ENCODE results near the gene ZBTB7C. TPM values are rescaled to one million over a fixed set of nuclear protein-coding genes. Genes with fewer than 3 reads are reported as not detected.

Gene ZBTB7C
- polyA plus RNA-seq, 2 donors, result 20.6 to 24.5 TPM

GRCh38 chr18:48376406-48376805 is 32.8 kb downstream of the ZBTB7C start:
- Histone ChIP-seq H3K4me1 (ENCODE audit: control insufficient read depth in 2 of 2, insufficient read depth in 2 of 2, low read length in 1 of 2) (peaks cover 0 to 7% of the 10 kb centered on the region in 2 donors), H3K36me3 (ENCODE audit: control insufficient read depth in 2 of 2, insufficient read depth in 2 of 2, low read length in 1 of 2) (no peaks in the 10 kb centered on the region), H3K27ac (ENCODE audit: low read depth in 2 of 2, low read length in 1 of 2) (no peak overlapping the region), H3K4me3 (ENCODE audit: low read depth in 1 of 2, low read length in 2 of 2) (no peak overlapping the region), H3K9me3 (ENCODE audit: control insufficient read depth in 2 of 2, insufficient read depth in 1 of 2, low read depth in 1 of 2, low read length in 1 of 2) (no peaks in the 10 kb centered on the region), H3K27me3 (ENCODE audit: control insufficient read depth in 1 of 2, insufficient read depth in 2 of 2, low read length in 2 of 2) (no peaks in the 10 kb centered on the region)
- 68 to 71% methylated on average over 6 of the region's 6 CpGs for WGBS, 2 donors

GRCh38 chr18:48375150-48375800 is 33.9 kb downstream of the ZBTB7C start:
- H3K27ac ChIP-seq (ENCODE audit: low read depth in 2 of 2, low read length in 1 of 2), result peak overlapping the region; percentile 9 to 59

GRCh38 chr18:48374423-48375149 is 34.6 kb downstream of the ZBTB7C start:
- peak overlapping the region; percentile 9 to 59 for H3K27ac ChIP-seq (ENCODE audit: low read depth in 2 of 2, low read length in 1 of 2)
- WGBS, 2 donors, result 44 to 54% methylated on average over 7 of the region's 7 CpGs
- H3K36me3 ChIP-seq (ENCODE audit: control insufficient read depth in 2 of 2, insufficient read depth in 2 of 2, low read length in 1 of 2), result no peaks in the 10 kb centered on the region
- H3K9me3 ChIP-seq (ENCODE audit: control insufficient read depth in 2 of 2, insufficient read depth in 1 of 2, low read depth in 1 of 2, low read length in 1 of 2), result no peaks in the 10 kb centered on the region
- no peaks in the 10 kb centered on the region for H3K27me3 ChIP-seq (ENCODE audit: control insufficient read depth in 1 of 2, insufficient read depth in 2 of 2, low read length in 2 of 2)
- H3K4me1 ChIP-seq (ENCODE audit: control insufficient read depth in 2 of 2, insufficient read depth in 2 of 2, low read length in 1 of 2), result peaks cover 0 to 7% of the 10 kb centered on the region in 2 donors
- H3K4me3 ChIP-seq (ENCODE audit: low read depth in 1 of 2, low read length in 2 of 2), result no peak overlapping the region

More at GRCh38 chr18:48375150-48375800, 33.9 kb downstream of the ZBTB7C start:
- Histone ChIP-seq H3K27me3 (ENCODE audit: control insufficient read depth in 1 of 2, insufficient read depth in 2 of 2, low read length in 2 of 2) (no peaks in the 10 kb centered on the region), H3K4me1 (ENCODE audit: control insufficient read depth in 2 of 2, insufficient read depth in 2 of 2, low read length in 1 of 2) (peaks cover 0 to 7% of the 10 kb centered on the region in 2 donors), H3K36me3 (ENCODE audit: control insufficient read depth in 2 of 2, insufficient read depth in 2 of 2, low read length in 1 of 2) (no peaks in the 10 kb centered on the region), H3K9me3 (ENCODE audit: control insufficient read depth in 2 of 2, insufficient read depth in 1 of 2, low read depth in 1 of 2, low read length in 1 of 2) (no peaks in the 10 kb centered on the region), H3K4me3 (ENCODE audit: low read depth in 1 of 2, low read length in 2 of 2) (no peak overlapping the region)
- WGBS, 2 donors, result 43 to 52% methylated on average over 7 of the region's 7 CpGs

GRCh38 chr18:48371854-48372602 is 37.2 kb downstream of the ZBTB7C start:
- WGBS, 2 donors, result 92% methylated on average over 7 of the region's 7 CpGs
- Histone ChIP-seq H3K4me3 (ENCODE audit: low read depth in 1 of 2, low read length in 2 of 2) (no peak overlapping the region), H3K27ac (ENCODE audit: low read depth in 2 of 2, low read length in 1 of 2) (no peak overlapping the region), H3K9me3 (ENCODE audit: control insufficient read depth in 2 of 2, insufficient read depth in 1 of 2, low read depth in 1 of 2, low read length in 1 of 2) (no peaks in the 10 kb centered on the region), H3K27me3 (ENCODE audit: control insufficient read depth in 1 of 2, insufficient read depth in 2 of 2, low read length in 2 of 2) (no peaks in the 10 kb centered on the region), H3K4me1 (ENCODE audit: control insufficient read depth in 2 of 2, insufficient read depth in 2 of 2, low read length in 1 of 2) (peaks cover 0 to 7% of the 10 kb centered on the region in 2 donors), H3K36me3 (ENCODE audit: control insufficient read depth in 2 of 2, insufficient read depth in 2 of 2, low read length in 1 of 2) (no peaks in the 10 kb centered on the region)

DNA sequence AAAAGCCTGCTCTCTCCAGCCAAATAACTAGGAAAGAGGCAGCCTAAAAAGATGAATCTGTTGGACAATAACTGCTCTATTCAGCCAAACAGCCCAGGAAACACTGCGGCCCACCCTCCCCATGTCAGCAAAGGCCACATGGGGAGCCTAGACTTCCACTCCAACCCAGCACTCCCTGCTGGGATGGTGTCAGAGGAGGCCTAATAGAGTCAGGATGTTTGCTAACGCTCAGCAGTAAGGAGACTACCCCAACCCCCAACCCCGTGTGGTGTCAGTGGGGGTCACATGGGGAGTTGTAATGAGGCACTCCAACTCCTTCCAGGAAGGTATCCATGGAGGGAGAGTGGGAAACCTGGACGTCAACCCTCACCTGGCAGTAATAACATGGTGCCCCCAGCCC is 41.6 kb downstream of the ZBTB7C start:
- Histone ChIP-seq H3K27me3 (ENCODE audit: control insufficient read depth in 1 of 2, insufficient read depth in 2 of 2, low read length in 2 of 2) (no peaks in the 10 kb centered on the region), H3K36me3 (ENCODE audit: control insufficient read depth in 2 of 2, insufficient read depth in 2 of 2, low read length in 1 of 2) (no peaks in the 10 kb centered on the region), H3K4me3 (ENCODE audit: low read depth in 1 of 2, low read length in 2 of 2) (no peak overlapping the region), H3K9me3 (ENCODE audit: control insufficient read depth in 2 of 2, insufficient read depth in 1 of 2, low read depth in 1 of 2, low read length in 1 of 2) (peaks cover 0 to 2% of the 10 kb centered on the region in 2 donors), H3K27ac (ENCODE audit: low read depth in 2 of 2, low read length in 1 of 2) (no peak overlapping the region), H3K4me1 (ENCODE audit: control insufficient read depth in 2 of 2, insufficient read depth in 2 of 2, low read length in 1 of 2) (no peaks in the 10 kb centered on the region)
- WGBS, 2 donors, result 72 to 81% methylated on average over 4 of the region's 4 CpGs

- peaks cover 0 to 2% of the 10 kb centered on the region in 2 donors for H3K9me3 ChIP-seq (ENCODE audit: control insufficient read depth in 2 of 2, insufficient read depth in 1 of 2, low read depth in 1 of 2, low read length in 1 of 2)
- peaks cover 0 to 5% of the 10 kb centered on the region in 2 donors for H3K4me1 ChIP-seq (ENCODE audit: control insufficient read depth in 2 of 2, insufficient read depth in 2 of 2, low read length in 1 of 2)
- H3K36me3 ChIP-seq (ENCODE audit: control insufficient read depth in 2 of 2, insufficient read depth in 2 of 2, low read length in 1 of 2), result no peaks in the 10 kb centered on the region
- H3K27ac ChIP-seq (ENCODE audit: low read depth in 2 of 2, low read length in 1 of 2), result no peak overlapping the region
- H3K27me3 ChIP-seq (ENCODE audit: control insufficient read depth in 1 of 2, insufficient read depth in 2 of 2, low read length in 2 of 2), result no peaks in the 10 kb centered on the region
- no peak overlapping the region for H3K4me3 ChIP-seq (ENCODE audit: low read depth in 1 of 2, low read length in 2 of 2)
Measured at GRCh38 chr18:48365965-48366364, 43.2 kb downstream of the ZBTB7C start.

DNA sequence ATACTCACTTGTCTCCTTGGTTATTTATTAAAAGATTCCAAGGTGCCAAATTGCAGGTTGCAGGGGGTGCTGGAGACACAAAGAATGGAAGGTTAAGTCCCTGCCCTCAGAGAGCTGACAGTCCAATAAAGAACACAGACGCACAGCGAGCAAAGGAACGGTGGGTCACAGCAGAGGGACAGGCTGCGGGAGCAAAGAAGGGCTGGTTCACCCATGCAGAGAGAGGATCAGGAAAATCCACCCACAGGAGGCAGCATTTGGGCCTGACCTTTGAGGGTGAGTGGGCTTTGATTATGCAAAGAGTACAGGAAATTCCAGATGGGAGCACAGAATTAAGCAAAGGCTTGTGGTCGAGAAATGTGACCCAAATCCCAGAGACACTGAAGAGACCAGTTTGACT is 45.0 kb downstream of the ZBTB7C start:
- H3K4me3 ChIP-seq (ENCODE audit: low read depth in 1 of 2, low read length in 2 of 2), result no peak overlapping the region
- peaks cover 0 to 2% of the 10 kb centered on the region in 2 donors for H3K9me3 ChIP-seq (ENCODE audit: control insufficient read depth in 2 of 2, insufficient read depth in 1 of 2, low read depth in 1 of 2, low read length in 1 of 2)
- H3K36me3 ChIP-seq (ENCODE audit: control insufficient read depth in 2 of 2, insufficient read depth in 2 of 2, low read length in 1 of 2), result no peaks in the 10 kb centered on the region
- peaks cover 0 to 5% of the 10 kb centered on the region in 2 donors for H3K4me1 ChIP-seq (ENCODE audit: control insufficient read depth in 2 of 2, insufficient read depth in 2 of 2, low read length in 1 of 2)
- H3K27ac ChIP-seq (ENCODE audit: low read depth in 2 of 2, low read length in 1 of 2), result no peak overlapping the region
- H3K27me3 ChIP-seq (ENCODE audit: control insufficient read depth in 1 of 2, insufficient read depth in 2 of 2, low read length in 2 of 2), result no peaks in the 10 kb centered on the region
- WGBS, 2 donors, result 91 to 94% methylated on average over 5 of the region's 5 CpGs

DNA sequence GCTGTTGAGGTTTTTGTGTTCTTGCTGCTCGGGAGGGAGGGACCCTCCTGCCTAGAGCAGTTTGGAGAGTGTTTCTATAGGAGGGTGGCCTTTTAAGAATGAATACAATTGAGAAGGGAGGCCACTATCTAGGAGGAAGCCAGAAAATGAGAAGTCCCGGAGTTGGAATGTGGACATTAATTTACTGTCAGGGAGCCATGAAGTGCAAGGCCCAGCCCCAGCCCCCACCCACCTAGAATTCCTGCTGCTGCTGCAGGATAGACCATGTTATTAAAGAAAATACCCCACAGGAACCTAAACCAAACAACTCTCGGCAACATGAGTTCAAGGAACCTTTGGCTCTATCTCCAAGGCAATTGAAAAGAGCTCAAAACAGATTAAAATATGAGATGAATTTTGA is 46.0 kb downstream of the ZBTB7C start:
- no peaks in the 10 kb centered on the region for H3K36me3 ChIP-seq (ENCODE audit: control insufficient read depth in 2 of 2, insufficient read depth in 2 of 2, low read length in 1 of 2)
- H3K4me3 ChIP-seq (ENCODE audit: low read depth in 1 of 2, low read length in 2 of 2), result no peak overlapping the region
- WGBS, 2 donors, result 62 to 79% methylated on average over 3 of the region's 3 CpGs
- H3K27me3 ChIP-seq (ENCODE audit: control insufficient read depth in 1 of 2, insufficient read depth in 2 of 2, low read length in 2 of 2), result no peaks in the 10 kb centered on the region
- H3K4me1 ChIP-seq (ENCODE audit: control insufficient read depth in 2 of 2, insufficient read depth in 2 of 2, low read length in 1 of 2), result peaks cover 0 to 5% of the 10 kb centered on the region in 2 donors
- peaks cover 0 to 2% of the 10 kb centered on the region in 2 donors for H3K9me3 ChIP-seq (ENCODE audit: control insufficient read depth in 2 of 2, insufficient read depth in 1 of 2, low read depth in 1 of 2, low read length in 1 of 2)
- no peak overlapping the region for H3K27ac ChIP-seq (ENCODE audit: low read depth in 2 of 2, low read length in 1 of 2)

GRCh38 chr18:48361801-48362200 is 47.4 kb downstream of the ZBTB7C start:
- Histone ChIP-seq H3K4me1 (ENCODE audit: control insufficient read depth in 2 of 2, insufficient read depth in 2 of 2, low read length in 1 of 2) (peaks cover 0 to 11% of the 10 kb centered on the region in 2 donors), H3K9me3 (ENCODE audit: control insufficient read depth in 2 of 2, insufficient read depth in 1 of 2, low read depth in 1 of 2, low read length in 1 of 2) (peaks cover 0 to 2% of the 10 kb centered on the region in 2 donors), H3K27ac (ENCODE audit: low read depth in 2 of 2, low read length in 1 of 2) (no peak overlapping the region), H3K4me3 (ENCODE audit: low read depth in 1 of 2, low read length in 2 of 2) (no peak overlapping the region), H3K36me3 (ENCODE audit: control insufficient read depth in 2 of 2, insufficient read depth in 2 of 2, low read length in 1 of 2) (no peaks in the 10 kb centered on the region), H3K27me3 (ENCODE audit: control insufficient read depth in 1 of 2, insufficient read depth in 2 of 2, low read length in 2 of 2) (no peaks in the 10 kb centered on the region)
- WGBS, 2 donors, result 71 to 78% methylated on average over 4 of the region's 4 CpGs
